Endothelial cell of umbilical vein (primary cell): ENCODE measurements around the gene RPS21.

Experiments
- CTCF ChIP-seq, 2 donors: IDR thresholded peaks; 1 replicate in 1 of 2; 2 replicates in 1 of 2; pipeline ENCODE4 v1.5.1; 2011; ENCODE audit warnings: low read length in 2 of 2, mild to moderate bottlenecking in 2 of 2, moderate library complexity in 2 of 2, control low read depth in 1 of 2, inconsistent platforms in 1 of 2, low read depth in 1 of 2; ENCODE audit not compliant: insufficient read depth in 1 of 2; ENCODE audit errors: extremely low read depth in 1 of 2
- EZH2 ChIP-seq: IDR thresholded peaks from 2 replicates; pipeline ENCODE4 v1.6.1; 2012; ENCODE audit warnings: borderline replicate concordance, low read depth, mild to moderate bottlenecking, moderate library complexity, low read length, inconsistent platforms; ENCODE audit not compliant: severe bottlenecking
- FOS ChIP-seq: IDR thresholded peaks from 2 replicates; pipeline ENCODE4 v1.6.1; 2011; ENCODE audit warnings: mild to moderate bottlenecking, low read length, moderate library complexity, borderline replicate concordance; ENCODE audit not compliant: insufficient read depth
- GATA2 ChIP-seq: IDR thresholded peaks from 2 replicates; pipeline ENCODE4 v1.7.0; 2011; ENCODE audit warnings: low read depth, mild to moderate bottlenecking, moderate library complexity, mixed read lengths, low read length; ENCODE audit not compliant: insufficient read length, insufficient read depth
- JUN ChIP-seq: IDR thresholded peaks from 2 replicates; pipeline ENCODE4 v1.6.1; 2011; ENCODE audit warnings: borderline replicate concordance, low read depth; ENCODE audit not compliant: insufficient read length, insufficient read depth
- MAX ChIP-seq: IDR thresholded peaks from 2 replicates; pipeline ENCODE4 v1.6.1; 2011; ENCODE audit not compliant: insufficient read depth, insufficient read length
- MYC ChIP-seq: IDR thresholded peaks from one replicate; pipeline ENCODE4 v1.6.1; 2011; ENCODE audit warnings: mild to moderate bottlenecking, low read depth, low read length
- POLR2A ChIP-seq: IDR thresholded peaks from 2 replicates; pipeline ENCODE4 v1.6.1; 2012; ENCODE audit warnings: low read depth, mild to moderate bottlenecking, control low read depth, low read length
- POLR2AphosphoS5 ChIP-seq: IDR thresholded peaks from 2 replicates; pipeline ENCODE4 v1.6.1; 2012; ENCODE audit warnings: low read depth, mild to moderate bottlenecking, control low read depth, low read length, moderate library complexity; ENCODE audit not compliant: insufficient read depth

GRCh38 chr20:62410746-62411478 lies 24.0 kb downstream of the RPS21 start:
- no peak for TF ChIP-seq CTCF (IDR thresholded peaks at IDR 0.05; ENCODE audit: extremely low read depth in 1 of 2, insufficient read depth in 1 of 2, low read depth in 1 of 2, low read length in 2 of 2)
- TF ChIP-seq FOS, result no peak
- no peak for TF ChIP-seq POLR2A
- TF ChIP-seq MYC, result no peak
- no peak for TF ChIP-seq EZH2
- no peak for TF ChIP-seq MAX
- no peak for TF ChIP-seq GATA2
- no peak for TF ChIP-seq POLR2AphosphoS5
- no peak for TF ChIP-seq JUN
